RPMI8226 (cell line): ENCODE results near the gene GRIA3.
"Not testable (repeated sequence)": the region's sequence is repeated elsewhere in the genome, so short reads cannot be mapped to it uniquely, and the experiment has no call there.

ENCODE experiments used
- DNase-seq: peaks from one replicate; pipeline ENCODE4 v3.0.0-alpha.2; 2015

GRIA3 gene

GRCh38 chrX:123358457-123358856 lies 174.4 kb downstream of the GRIA3 start:
- no peak for DNase-seq

- no peak for DNase-seq
Measured at GRCh38 chrX:123361371-123361770, 177.3 kb downstream of the GRIA3 start.

DNA sequence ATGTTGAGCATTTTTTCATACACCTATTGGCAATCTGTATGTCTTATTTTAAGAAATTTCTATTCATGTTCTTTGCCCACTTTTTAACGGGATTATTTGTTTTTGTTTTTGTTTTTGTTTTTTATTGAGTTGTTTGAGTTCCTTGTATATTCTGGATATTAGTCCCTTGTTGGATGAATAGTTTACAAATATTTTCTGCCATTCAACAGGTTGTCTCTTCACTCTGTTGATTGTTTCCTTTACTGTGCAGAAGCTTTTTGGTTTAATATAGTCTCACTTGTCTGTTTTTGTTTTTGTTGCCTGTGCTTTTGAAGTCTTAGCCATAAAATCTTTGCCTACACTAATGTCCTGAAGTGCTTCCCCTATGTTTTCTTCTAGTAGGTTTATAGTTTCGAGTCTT lies 202.1 kb downstream of the GRIA3 start:
- not testable (repeated sequence) for DNase-seq

GRCh38 chrX:123392921-123393320 lies 208.8 kb downstream of the GRIA3 start:
- no peak for DNase-seq

DNA sequence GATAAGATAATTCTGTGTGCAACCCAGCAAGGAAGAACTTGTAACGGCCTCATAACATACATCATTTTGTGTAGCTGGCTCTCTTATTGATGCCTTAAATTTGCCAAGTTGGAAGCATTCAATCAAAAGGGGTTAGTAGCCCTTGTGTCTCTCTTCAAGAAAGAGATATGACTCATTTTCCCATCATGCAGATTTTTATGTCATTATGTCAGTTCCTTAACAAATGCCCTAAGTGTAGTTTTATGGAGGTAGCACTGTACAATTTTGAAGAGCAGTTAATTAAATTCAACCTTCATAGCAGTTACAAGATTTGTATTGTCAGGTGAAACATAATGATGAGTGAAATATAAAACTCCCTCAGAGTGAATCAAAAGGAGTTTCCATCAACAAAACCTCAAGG lies 215.6 kb downstream of the GRIA3 start:
- DNase-seq, result no peak

GRCh38 chrX:123405231-123405630 lies 221.2 kb downstream of the GRIA3 start:
- no peak for DNase-seq

DNA sequence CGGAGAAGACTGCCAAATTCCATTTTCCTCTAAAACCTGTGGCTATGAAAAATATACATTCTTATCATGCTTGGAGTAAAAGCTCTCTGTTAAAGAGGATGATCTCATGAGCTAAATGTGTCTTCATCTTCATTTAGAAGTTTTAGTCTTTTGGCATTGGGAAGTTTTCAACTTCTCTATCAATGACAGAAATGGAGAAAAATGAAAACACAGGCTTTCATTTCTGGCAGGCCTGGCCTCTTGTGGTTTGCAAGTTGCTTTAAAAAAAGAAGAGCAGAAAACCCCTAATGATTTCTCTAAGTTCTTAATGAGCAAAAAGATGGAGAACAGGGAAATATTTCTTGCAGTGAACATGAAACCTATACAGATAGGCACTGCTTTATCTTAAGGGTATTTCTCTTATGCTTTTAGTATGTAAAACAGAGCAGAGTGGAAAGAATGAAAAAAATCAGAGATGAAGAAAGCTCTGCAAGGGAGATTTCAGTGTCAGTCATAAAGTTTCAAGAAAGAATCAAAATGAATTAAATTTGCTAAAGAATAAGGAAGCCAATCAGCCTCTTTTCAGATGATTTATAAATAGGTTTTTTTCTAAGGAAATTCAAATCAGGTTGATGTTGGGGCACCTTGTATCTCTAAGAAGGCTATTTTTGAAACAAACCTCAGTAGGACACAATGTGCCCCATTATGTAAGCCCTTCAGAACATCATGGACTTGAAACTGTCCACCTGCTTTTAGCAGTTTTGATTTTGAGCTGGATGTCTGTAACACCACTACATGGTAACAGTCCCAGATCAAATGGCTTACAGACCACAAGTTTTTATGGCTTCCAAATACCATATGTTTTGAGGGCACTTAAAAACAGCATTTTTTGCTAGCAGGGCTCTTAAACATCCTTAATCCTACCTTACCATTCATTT lies 225.0 kb downstream of the GRIA3 start:
- DNase-seq, result no peak

GRCh38 chrX:123422875-123423274 lies 238.8 kb downstream of the GRIA3 start:
- no peak for DNase-seq

- no peak for DNase-seq
Measured at GRCh38 chrX:123424546-123424945, 240.5 kb downstream of the GRIA3 start.

DNA sequence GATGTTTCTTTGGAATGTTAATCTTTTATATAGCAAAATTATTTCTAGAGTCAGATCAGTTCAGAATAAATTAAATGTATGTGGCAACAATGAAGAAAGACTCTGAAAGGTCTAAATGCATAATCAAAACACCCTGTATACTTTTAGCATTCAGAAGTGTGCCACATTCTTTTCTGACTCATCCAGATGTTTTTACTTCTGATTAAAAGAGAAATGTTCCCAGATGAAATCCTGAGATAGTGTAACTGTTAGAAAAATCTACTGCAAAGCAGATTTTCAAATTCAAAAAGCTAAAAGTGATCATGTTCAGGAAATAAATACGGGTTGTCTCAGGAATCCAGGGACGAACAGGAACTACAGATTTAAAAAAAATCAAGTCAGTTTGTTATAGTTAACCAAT lies 241.4 kb downstream of the GRIA3 start:
- DNase-seq, result no peak

GRCh38 chrX:123425904-123426303 lies 241.8 kb downstream of the GRIA3 start:
- DNase-seq, result no peak

- peak; percentile 38 for DNase-seq
Measured at GRCh38 chrX:123432361-123433150, 248.5 kb downstream of the GRIA3 start.

GRCh38 chrX:123436512-123437136 lies 252.5 kb downstream of the GRIA3 start:
- DNase-seq, result no peak

GRCh38 chrX:123439926-123440325 lies 255.8 kb downstream of the GRIA3 start:
- DNase-seq, result not testable (repeated sequence)

- no peak for DNase-seq
Measured at GRCh38 chrX:123442764-123443163, 258.7 kb downstream of the GRIA3 start.

DNA sequence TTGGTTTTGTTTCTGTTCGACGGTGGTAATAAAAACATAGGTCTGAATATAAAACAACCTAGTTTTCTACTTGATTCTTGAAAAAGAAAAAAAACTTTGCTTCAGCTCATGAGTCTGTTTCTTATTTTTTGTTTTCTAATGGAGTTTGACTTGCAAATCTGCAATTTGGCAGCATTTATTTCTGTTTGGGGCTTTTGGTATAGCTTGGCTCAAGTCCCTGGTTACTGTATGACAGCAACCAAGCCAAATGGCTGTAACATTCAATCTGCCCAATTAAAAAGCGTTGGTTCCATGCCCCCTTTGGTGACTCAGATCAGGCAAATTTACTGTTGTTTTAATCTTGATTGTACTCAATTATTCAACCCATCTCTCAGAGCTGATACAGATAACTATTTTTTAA lies 263.4 kb downstream of the GRIA3 start:
- no peak for DNase-seq

DNA sequence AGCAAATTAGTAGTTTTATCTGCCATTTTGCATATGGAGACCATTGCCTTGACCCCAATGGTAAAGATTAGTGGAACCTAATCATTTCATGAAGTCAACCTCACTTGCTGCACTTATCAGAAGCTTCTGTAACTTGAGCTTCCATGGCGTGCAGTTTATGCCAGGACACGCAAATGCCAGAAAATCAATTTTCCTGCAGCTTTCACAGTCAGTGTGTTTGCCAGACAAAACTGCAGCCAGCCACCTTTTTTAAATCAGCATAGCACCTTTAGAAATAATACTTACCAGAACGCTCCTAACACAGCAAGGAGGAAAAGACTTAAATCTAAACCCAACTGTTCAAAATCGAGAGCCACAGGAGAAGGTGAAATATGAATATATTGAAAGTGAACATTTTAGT lies 265.3 kb downstream of the GRIA3 start:
- no peak for DNase-seq

DNA sequence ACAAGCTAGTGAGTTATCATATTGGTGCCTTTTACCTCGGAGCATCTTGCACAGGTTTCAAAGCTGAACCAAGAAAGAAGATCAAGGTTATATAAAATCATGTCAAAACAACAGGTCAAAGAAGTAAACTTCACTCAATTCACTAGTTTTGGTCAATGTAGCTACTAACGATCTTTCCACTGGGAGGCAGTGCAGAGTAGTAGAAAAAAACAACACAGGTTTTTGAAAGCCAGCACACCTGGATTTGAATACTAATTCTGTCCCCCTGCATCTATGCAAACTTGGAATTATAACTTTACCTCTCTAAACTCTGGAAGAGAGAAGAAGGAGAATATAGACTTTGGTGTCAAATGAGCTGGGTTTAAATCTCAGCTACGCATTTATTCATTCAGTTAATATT lies 266.1 kb downstream of the GRIA3 start:
- DNase-seq, result peak; percentile 4

DNA sequence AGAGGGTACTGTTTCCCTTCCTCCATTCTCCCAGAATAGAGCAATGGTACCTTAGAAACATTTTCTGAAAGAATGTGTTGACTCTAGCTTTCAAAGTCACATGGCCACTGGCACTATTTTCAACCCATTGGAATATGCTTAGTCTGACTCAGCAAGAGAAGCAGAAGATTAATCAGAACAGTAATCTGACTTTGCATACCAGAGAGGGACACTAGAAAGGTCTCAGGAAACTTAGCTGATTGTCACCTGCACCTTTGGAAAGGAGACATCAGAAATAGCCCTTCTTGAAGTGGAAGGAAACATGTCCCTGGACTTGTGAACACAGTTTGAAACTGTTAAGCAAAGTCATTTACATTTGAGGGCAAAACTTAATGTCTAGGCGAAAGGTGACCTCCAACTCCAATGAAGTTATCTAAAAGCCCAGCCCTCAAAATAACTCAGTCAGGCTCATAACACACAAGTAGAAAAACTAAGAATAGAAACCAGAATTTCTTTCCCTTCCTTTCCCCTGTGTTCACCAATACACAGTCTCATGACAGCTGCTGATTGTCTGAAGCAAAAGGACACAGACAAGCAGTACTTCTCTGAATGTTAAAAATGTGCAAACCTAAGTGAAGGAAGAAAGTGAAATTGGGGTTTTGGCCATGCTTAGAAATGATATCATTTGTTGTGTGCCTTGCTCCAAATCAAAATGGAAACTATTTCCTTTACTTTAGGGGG lies 270.8 kb downstream of the GRIA3 start:
- DNase-seq, result no peak

DNA sequence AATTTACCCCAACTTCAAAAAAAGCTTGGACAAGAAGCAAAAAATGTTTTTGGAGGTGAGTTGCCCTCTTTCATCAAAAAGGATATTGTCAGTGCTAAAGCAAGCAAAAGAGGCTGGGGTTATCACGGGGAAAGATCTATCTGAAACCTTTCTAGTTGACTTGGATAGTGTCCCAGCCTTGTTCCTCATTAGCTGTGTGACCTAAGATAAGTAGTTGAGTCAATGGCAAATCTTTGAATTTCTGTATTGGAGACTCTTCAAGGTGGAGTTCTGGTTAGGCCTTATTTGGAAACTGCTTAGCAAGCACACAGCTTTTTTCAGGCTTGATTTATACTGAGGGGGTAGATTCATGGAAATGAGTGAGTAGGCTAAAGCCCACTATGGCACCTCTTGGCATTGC lies 271.6 kb downstream of the GRIA3 start:
- DNase-seq, result no peak

- no peak for DNase-seq
Measured at GRCh38 chrX:123464709-123465108, 280.6 kb downstream of the GRIA3 start.

DNA sequence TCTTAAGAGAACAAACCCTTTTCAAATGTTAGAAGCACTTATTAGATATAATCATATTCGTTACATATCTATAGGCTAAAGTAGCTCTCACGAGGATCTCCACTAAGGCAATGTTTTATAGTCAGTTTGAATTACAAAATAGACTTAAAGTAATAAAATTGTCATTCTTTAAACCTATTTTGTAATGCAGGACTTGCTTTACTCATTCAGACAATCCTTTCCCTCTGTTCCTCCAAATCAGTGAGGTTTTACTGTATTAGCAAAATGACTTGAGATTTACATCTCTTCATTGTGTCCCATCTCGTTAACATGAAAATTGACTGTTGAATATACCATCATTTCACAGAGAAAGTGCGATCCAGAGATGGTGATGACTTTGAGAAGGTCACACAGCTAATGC lies 284.4 kb downstream of the GRIA3 start:
- DNase-seq, result no peak
